Sigmoid colon (tissue), 7 donors: ENCODE data around the gene MIA3. TPM values are rescaled to one million over a fixed set of nuclear protein-coding genes. Genes with fewer than 3 reads are reported as not detected.

ENCODE experiments used
- DNase-seq: peaks from one replicate; pipeline ENCODE4 v3.0.0-alpha.2; 2019
- H3K27ac ChIP-seq, 4 donors: fragments of 200-600 bp; sonication (generic); one replicate each; pipeline ENCODE4 v1.5.1; 2016 to 2019; ENCODE audit warnings: mild to moderate bottlenecking in 1 of 4
- H3K27me3 ChIP-seq, 3 donors: fragments of 200-600 bp; sonication (generic); one replicate each; pipeline ENCODE4 v1.5.1; 2019; ENCODE audit warnings: mild to moderate bottlenecking in 1 of 3
- H3K36me3 ChIP-seq, 4 donors: fragments of 200-600 bp; sonication (generic); one replicate each; pipeline ENCODE4 v1.5.1; 2016 to 2019
- H3K4me1 ChIP-seq, 4 donors: fragments of 200-600 bp; sonication (generic); one replicate each; pipeline ENCODE4 v1.5.1; 2017 to 2019
- H3K4me3 ChIP-seq, 4 donors: fragments of 200-600 bp; sonication (generic); one replicate each; pipeline ENCODE4 v1.5.1; 2017 to 2019; ENCODE audit warnings: mild to moderate bottlenecking in 2 of 4, moderate library complexity in 1 of 4
- H3K9me3 ChIP-seq, 4 donors: fragments of 200-600 bp in 3 of 4; sonication (generic) in 3 of 4; one replicate each; pipeline versions ENCODE4 v1.5.1 to v1.6.1; 2013 to 2019
- CTCF ChIP-seq, 4 experiments: fragments of 450-650 bp in 3 of 4; fragments of 200-600 bp in 1 of 4; IDR thresholded peaks; one replicate each; pipeline ENCODE4 v1.5.1; 2016 to 2019; ENCODE audit warnings: antibody characterized with exemption in 4 of 4, mild to moderate bottlenecking in 3 of 4, moderate library complexity in 2 of 4
- EP300 ChIP-seq, 4 donors: sonication (generic); formaldehyde crosslinking; IDR thresholded peaks; one replicate each; pipeline ENCODE4 v1.6.1; 2017; ENCODE audit warnings: antibody characterized with exemption in 4 of 4
- POLR2A ChIP-seq, 2 donors: fragments of 450-650 bp; IDR thresholded peaks; one replicate each; pipeline ENCODE4 v1.6.1; 2016; ENCODE audit warnings: antibody characterized with exemption in 2 of 2, mild to moderate bottlenecking in 2 of 2, moderate library complexity in 2 of 2
- POLR2AphosphoS5 ChIP-seq, 4 donors: sonication (generic); formaldehyde crosslinking; IDR thresholded peaks; one replicate each; pipeline ENCODE4 v1.6.1; 2017; ENCODE audit warnings: antibody characterized with exemption in 4 of 4
- WGBS, 2 donors: extraction: QIAGEN DNeasy Blood & Tissue Kit; methylation state at CpG; one replicate each; pipeline ENCODE4 v1.1.7; 2013; 5-methylcytosine and 5-hydroxymethylcytosine counted together
- intact Hi-C: fragments of 100-400 bp; cut with DNase I; formaldehyde crosslinking; loops from one replicate; pipeline ENCODE4 v1.15.1; 2023
- polyA plus RNA-seq, 3 donors: library from polyadenylated mRNA; stranded (reverse); fragments of 200-250 nt; gene quantifications; one replicate each; pipeline ENCODE4 v1.2.3, GENCODE V29; 2013
- total RNA-seq, 4 donors: library from RNA; depleted of rRNA; stranded (reverse); fragments of >200 nt; gene quantifications; one replicate each; pipeline ENCODE4 v1.1.0, GENCODE V29; 2016
- donor health status: healthy with polysubstance abuse.
- donor health status: Bipolar disorder and iron deficiency.
- donor health status: healthy.

The MIA3 gene
- total RNA-seq (10 to 100 TPM; 27.4 to 36.4 (median 31.7) TPM), polyA plus RNA-seq (10 to 100 TPM in 1 of 3 donors, 1 to 10 TPM in 2; 5.4 to 27.9 (median 5.8) TPM)

- TF ChIP-seq EP300 (IDR thresholded peaks at IDR 0.05), result no peak
- TF ChIP-seq CTCF (IDR thresholded peaks at IDR 0.05), result no peak
- TF ChIP-seq POLR2A (IDR thresholded peaks at IDR 0.05), result no peak
- TF ChIP-seq POLR2AphosphoS5 (IDR thresholded peaks at IDR 0.05), result peak; percentile 42 to 93 (median 50)
- no peaks in the 10 kb centered on the region for H3K27me3 ChIP-seq
- WGBS, 2 donors, result 1% methylated on average over 78 to 81 of the region's 81 CpGs
- peak within 1 kb of the TSS; percentile 85 to 91 (median 88) for H3K27ac ChIP-seq
- H3K4me3 ChIP-seq, result peak within 1 kb of the TSS; percentile 87 to 100 (median 98)
- H3K36me3 ChIP-seq, result peaks cover 0 to 18% (median 0%) of the 10 kb centered on the region in 4 donors
- peak; percentile 67 for DNase-seq
- H3K4me1 ChIP-seq, result peaks cover 0 to 20% (median 15%) of the 10 kb centered on the region in 4 donors
- H3K9me3 ChIP-seq, result no peaks in the 10 kb centered on the region
- intact Hi-C loops, result loop anchor here (1.0 kb wide), 1 partner anchor 19 kb away; no protein-coding TSS in a partner anchor
Observed at GRCh38 chr1:222618001-222618879, at the start of gene MIA3. MIA3 (plus strand) TSS chr1:222618097; CDS start chr1:222618111, 14 bp downstream.

- intact Hi-C loops, result no loop called here
- Histone ChIP-seq H3K4me1 (no peaks in the 10 kb centered on the region), H3K9me3 (peaks cover 0 to 4% (median 0%) of the 10 kb centered on the region in 4 donors), H3K27ac (no peak overlapping the region), H3K36me3 (peaks cover 4 to 58% (median 9%) of the 10 kb centered on the region in 4 donors), H3K27me3 (no peaks in the 10 kb centered on the region), H3K4me3 (no peak overlapping the region)
- TF ChIP-seq CTCF (IDR thresholded peaks at IDR 0.05), result no peak
- no peak for TF ChIP-seq POLR2AphosphoS5 (IDR thresholded peaks at IDR 0.05)
- TF ChIP-seq EP300 (IDR thresholded peaks at IDR 0.05), result no peak
- no peak for TF ChIP-seq POLR2A (IDR thresholded peaks at IDR 0.05)
- DNase-seq, result no peak
- 93 to 99% methylated on average over 1 of the region's 1 CpG for WGBS, 2 donors
Observed at GRCh38 chr1:222570837-222571236, 47.1 kb upstream of the MIA3 start.

- Histone ChIP-seq H3K4me1 (no peaks in the 10 kb centered on the region), H3K9me3 (no peaks in the 10 kb centered on the region), H3K27me3 (no peaks in the 10 kb centered on the region), H3K27ac (no peak overlapping the region), H3K4me3 (no peak overlapping the region), H3K36me3 (peaks cover 0 to 48% (median 10%) of the 10 kb centered on the region in 4 donors)
- 97 to 98% methylated on average over 3 of the region's 3 CpGs for WGBS, 2 donors
- DNase-seq, result no peak
- intact Hi-C loops, result no loop called here
- TF ChIP-seq CTCF (IDR thresholded peaks at IDR 0.05) (no peak), EP300 (IDR thresholded peaks at IDR 0.05) (no peak), POLR2A (IDR thresholded peaks at IDR 0.05) (no peak), POLR2AphosphoS5 (IDR thresholded peaks at IDR 0.05) (no peak)
Observed at GRCh38 chr1:222579316-222579715, 38.6 kb upstream of the MIA3 start.

- no peaks in the 10 kb centered on the region for H3K27me3 ChIP-seq
- no peaks in the 10 kb centered on the region for H3K4me1 ChIP-seq
- H3K27ac ChIP-seq, result no peak overlapping the region
- H3K4me3 ChIP-seq, result no peak overlapping the region
- no peaks in the 10 kb centered on the region for H3K9me3 ChIP-seq
- H3K36me3 ChIP-seq, result peaks cover 0 to 37% (median 3%) of the 10 kb centered on the region in 4 donors
- TF ChIP-seq CTCF (IDR thresholded peaks at IDR 0.05) (no peak), POLR2A (IDR thresholded peaks at IDR 0.05) (no peak), POLR2AphosphoS5 (IDR thresholded peaks at IDR 0.05) (no peak)
- 78 to 82% methylated on average over 4 of the region's 4 CpGs for WGBS, 2 donors
- intact Hi-C loops, result no loop called here
- DNase-seq, result no peak
Observed at GRCh38 chr1:222582099-222582774, 35.7 kb upstream of the MIA3 start.
